Adipocyte (in vitro differentiated cells): ENCODE measurements around the gene CSNK1G3.

Experiments used
- DNase-seq: peaks from one replicate; pipeline ENCODE4 v3.0.0-alpha.2; 2015; ENCODE audit warnings: low read depth
- H3K27me3 ChIP-seq: replicated peaks from 2 replicates; pipeline ENCODE4 v1.7.0; 2013; ENCODE audit warnings: mild to moderate bottlenecking, low read length, moderate library complexity; ENCODE audit not compliant: control insufficient read depth, insufficient read depth
- H3K36me3 ChIP-seq: 2 replicates; pipeline ENCODE4 v1.7.0; 2013; ENCODE audit warnings: low read length, mild to moderate bottlenecking, moderate library complexity; ENCODE audit not compliant: control insufficient read depth, insufficient read depth, severe bottlenecking
- H3K4me1 ChIP-seq: 2 replicates; pipeline ENCODE4 v1.7.0; 2013; ENCODE audit warnings: mild to moderate bottlenecking, low read length, moderate library complexity; ENCODE audit not compliant: control insufficient read depth, insufficient read depth
- H3K4me3 ChIP-seq: 2 replicates; pipeline ENCODE4 v1.7.0; 2013; ENCODE audit warnings: mild to moderate bottlenecking, low read length, moderate library complexity
- H3K9ac ChIP-seq: 2 replicates; pipeline ENCODE4 v1.7.0; 2013; ENCODE audit warnings: mild to moderate bottlenecking, low read length, moderate library complexity
- H3K9me3 ChIP-seq: 2 replicates; pipeline ENCODE4 v1.7.0; 2013; ENCODE audit warnings: mild to moderate bottlenecking, low read length, moderate library complexity; ENCODE audit not compliant: control insufficient read depth

CSNK1G3 gene

GRCh38 chr5:123647066-123647465, 135.1 kb downstream of the CSNK1G3 start:
- H3K4me3 ChIP-seq, result no peak overlapping the region
- no peak for DNase-seq
- H3K9ac ChIP-seq, result no peak overlapping the region
- no peaks in the 10 kb centered on the region for H3K4me1 ChIP-seq
- H3K36me3 ChIP-seq, result no peaks in the 10 kb centered on the region
- no peaks in the 10 kb centered on the region for H3K9me3 ChIP-seq
- H3K27me3 ChIP-seq, result no peaks in the 10 kb centered on the region

GRCh38 chr5:123651234-123651633, 139.3 kb downstream of the CSNK1G3 start:
- Histone ChIP-seq H3K27me3 (no peaks in the 10 kb centered on the region), H3K36me3 (no peaks in the 10 kb centered on the region), H3K4me3 (no peak overlapping the region), H3K9ac (no peak overlapping the region), H3K4me1 (no peaks in the 10 kb centered on the region), H3K9me3 (no peaks in the 10 kb centered on the region)
- DNase-seq, result no peak

- H3K4me3 ChIP-seq, result no peak overlapping the region
- no peaks in the 10 kb centered on the region for H3K36me3 ChIP-seq
- H3K4me1 ChIP-seq, result no peaks in the 10 kb centered on the region
- H3K27me3 ChIP-seq, result no peaks in the 10 kb centered on the region
- no peak overlapping the region for H3K9ac ChIP-seq
- H3K9me3 ChIP-seq, result peaks cover 6% of the 10 kb centered on the region
- peak; percentile 20 for DNase-seq
Measured at GRCh38 chr5:123659011-123659410, 147.0 kb downstream of the CSNK1G3 start.

DNA sequence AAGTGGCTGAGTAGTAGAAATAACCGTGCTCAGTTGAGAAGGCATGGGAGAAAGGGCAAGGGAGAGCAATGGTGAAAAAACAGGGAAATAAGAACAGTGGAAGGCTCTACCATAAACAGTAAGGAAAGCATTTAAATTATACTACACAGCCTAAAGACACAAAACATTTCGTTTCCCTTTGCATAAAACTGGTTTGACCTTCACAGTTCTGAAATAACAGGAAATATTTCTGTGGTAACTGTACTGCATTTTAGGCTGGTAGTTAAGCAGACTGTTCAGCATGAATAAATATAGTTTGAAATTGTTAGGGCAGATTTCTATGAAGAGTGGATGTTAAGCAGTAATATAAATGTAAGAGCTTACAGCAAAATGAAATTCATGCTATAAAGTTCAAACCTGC, 147.5 kb downstream of the CSNK1G3 start:
- Histone ChIP-seq H3K27me3 (no peaks in the 10 kb centered on the region), H3K4me1 (no peaks in the 10 kb centered on the region), H3K9ac (no peak overlapping the region), H3K9me3 (peaks cover 11% of the 10 kb centered on the region), H3K4me3 (no peak overlapping the region), H3K36me3 (no peaks in the 10 kb centered on the region)
- peak; percentile 54 for DNase-seq

DNA sequence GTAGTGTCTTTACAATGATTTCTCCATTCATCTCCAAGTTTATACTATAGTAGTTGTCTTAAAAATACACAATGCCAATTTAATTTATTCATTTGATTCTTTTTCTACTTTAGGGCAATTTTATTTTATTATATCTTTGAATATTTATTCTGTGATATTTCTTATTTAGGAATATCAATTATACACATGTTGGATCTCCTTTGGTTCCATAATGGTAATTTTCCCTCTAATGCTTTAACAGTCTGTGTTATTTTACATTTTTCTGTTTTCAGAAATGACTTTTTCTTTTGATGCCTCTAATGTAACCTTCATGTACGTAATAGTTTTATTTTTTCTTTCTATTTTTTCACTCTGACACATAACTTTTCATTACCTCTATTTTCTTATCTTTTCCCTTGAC, 153.0 kb downstream of the CSNK1G3 start:
- Histone ChIP-seq H3K4me1 (no peaks in the 10 kb centered on the region), H3K9ac (no peak overlapping the region), H3K4me3 (no peak overlapping the region), H3K36me3 (no peaks in the 10 kb centered on the region), H3K27me3 (no peaks in the 10 kb centered on the region), H3K9me3 (peaks cover 32% of the 10 kb centered on the region)
- DNase-seq, result no peak

DNA sequence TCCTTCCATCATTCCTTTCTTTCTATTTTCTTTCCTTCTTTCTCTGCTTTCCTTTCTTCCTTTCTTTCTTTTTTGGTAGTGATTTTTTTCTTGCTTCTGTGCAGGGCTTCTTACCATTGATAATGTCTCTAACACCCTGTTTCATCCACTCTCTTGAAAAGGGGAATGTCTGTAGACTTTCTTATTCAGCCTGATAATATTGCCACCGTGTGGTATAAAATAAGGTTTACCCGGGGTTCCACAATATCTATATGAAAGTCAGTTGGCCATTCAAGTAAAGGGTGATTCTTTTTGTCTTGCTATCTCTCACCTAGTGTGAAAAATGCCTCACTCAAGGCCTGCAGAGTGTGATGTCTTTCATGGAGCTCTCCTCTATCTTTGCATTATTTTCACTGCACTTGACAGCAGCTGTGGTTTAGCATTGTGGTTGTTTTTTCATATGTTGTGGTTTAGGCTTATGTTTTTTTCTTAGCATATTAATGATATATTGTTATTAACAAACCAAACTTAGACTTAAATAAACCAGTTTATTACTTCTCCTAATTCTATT, 153.9 kb downstream of the CSNK1G3 start:
- DNase-seq, result no peak
- H3K27me3 ChIP-seq, result no peaks in the 10 kb centered on the region
- no peaks in the 10 kb centered on the region for H3K36me3 ChIP-seq
- no peak overlapping the region for H3K4me3 ChIP-seq
- H3K4me1 ChIP-seq, result no peaks in the 10 kb centered on the region
- peaks cover 32% of the 10 kb centered on the region for H3K9me3 ChIP-seq
- H3K9ac ChIP-seq, result no peak overlapping the region
